ENCODE data around the gene RNF13.

- TF ChIP-seq CTCF (IDR thresholded peaks at IDR 0.05; ENCODE audit: insufficient read depth, low read length), result no peak
- TF ChIP-seq POLR2AphosphoS5 (IDR thresholded peaks at IDR 0.05; ENCODE audit: low read depth), result no peak
Observed at GRCh38 chr3:149954812-149955211, 141.8 kb downstream of the RNF13 start.

All from HL-60 (cell line).